ENCODE results near the gene SF1. TPM values are rescaled to one million over a fixed set of nuclear protein-coding genes. Genes with fewer than 3 reads are reported as not detected.

The SF1 gene
- total RNA-seq, 1 donor from 2014 or later = 302 TPM

GRCh38 chr11:64728757-64729365 lies 49.5 kb downstream of the SF1 start:
- DNase-seq (ENCODE audit: low spot score) = no peak

- no peak for DNase-seq (ENCODE audit: low spot score)
Observed at GRCh38 chr11:64726867-64727530, 51.3 kb downstream of the SF1 start.

- no peak for DNase-seq (ENCODE audit: low spot score)
Observed at GRCh38 chr11:64726211-64726641, 52.1 kb downstream of the SF1 start.

- no peak for DNase-seq (ENCODE audit: low spot score)
Observed at GRCh38 chr11:64724863-64725532, 53.3 kb downstream of the SF1 start.

- DNase-seq (ENCODE audit: low spot score) = no peak
Observed at GRCh38 chr11:64723907-64724862, 54.2 kb downstream of the SF1 start.

GRCh38 chr11:64723117-64723906 lies 55.0 kb downstream of the SF1 start, which contains the start of gene NRXN2:
NRXN2 (minus strand) TSS chr11:64723197; CDS start chr11:64713699, 9,498 bp downstream.
- no peak for DNase-seq (ENCODE audit: low spot score)

DNA sequence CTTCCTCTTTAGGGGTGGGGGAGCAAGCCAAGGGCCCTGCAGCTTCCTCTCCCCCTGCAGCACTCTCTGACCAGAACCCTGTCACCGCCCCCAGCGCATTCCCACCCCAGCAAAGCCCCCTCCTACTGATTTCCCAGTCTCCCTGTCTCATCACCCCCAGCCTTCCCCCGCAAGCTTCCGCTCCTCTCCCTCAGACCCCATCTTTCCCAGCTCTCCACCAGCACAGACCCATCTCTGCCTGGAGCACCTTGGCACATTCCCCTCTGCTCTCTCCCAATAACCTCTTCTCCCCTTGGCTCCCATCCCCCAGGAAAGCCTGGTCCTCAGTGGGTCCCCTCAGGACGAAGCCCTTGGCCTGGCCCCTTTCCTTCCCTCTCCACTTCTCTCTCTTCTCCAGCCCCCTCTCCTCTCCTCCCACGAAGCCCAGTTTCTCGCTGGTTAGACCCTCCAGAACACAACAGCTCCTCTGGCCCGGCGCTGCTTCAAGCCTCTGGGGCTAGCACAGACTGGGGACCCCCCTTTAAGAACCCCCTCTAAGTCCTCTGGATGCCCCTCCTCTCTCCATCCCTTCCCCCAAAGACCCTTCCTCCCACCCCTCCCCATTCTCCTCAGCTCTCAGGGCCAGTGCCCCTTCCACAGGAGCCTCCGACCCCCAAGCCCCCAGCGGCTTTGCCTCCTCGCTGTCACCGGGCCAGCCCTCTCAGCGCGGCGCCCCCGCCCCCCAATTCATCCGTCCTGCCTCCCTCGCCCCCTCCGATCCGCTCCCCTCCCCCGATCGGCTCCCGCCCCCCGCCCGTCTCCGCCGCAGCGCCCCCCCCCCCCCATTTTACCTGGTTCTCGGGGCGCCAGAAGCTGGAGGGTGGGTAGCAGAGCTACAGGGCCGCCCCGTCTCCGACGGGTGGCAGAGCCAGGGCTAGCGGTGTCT lies 55.9 kb downstream of the SF1 start:
- no peak for DNase-seq (ENCODE audit: low spot score)

DNA sequence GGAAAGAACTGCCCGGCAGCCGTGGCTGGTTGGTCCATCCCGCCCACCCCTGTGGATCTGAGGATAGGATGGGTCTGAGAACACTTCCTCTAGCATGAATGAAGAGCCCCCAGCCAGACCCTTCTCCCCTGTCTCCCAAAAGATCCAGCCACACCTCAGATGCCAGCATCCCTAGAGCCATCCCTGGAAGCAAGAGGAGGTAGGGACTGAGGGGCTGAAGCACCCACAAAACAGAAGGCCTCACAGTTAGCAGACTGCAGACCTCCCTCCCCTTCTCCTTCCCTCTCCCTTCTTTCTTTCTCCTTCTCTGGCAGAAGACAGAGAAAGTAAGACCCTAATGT lies 57.0 kb downstream of the SF1 start:
- DNase-seq (ENCODE audit: low spot score) = no peak

DNA sequence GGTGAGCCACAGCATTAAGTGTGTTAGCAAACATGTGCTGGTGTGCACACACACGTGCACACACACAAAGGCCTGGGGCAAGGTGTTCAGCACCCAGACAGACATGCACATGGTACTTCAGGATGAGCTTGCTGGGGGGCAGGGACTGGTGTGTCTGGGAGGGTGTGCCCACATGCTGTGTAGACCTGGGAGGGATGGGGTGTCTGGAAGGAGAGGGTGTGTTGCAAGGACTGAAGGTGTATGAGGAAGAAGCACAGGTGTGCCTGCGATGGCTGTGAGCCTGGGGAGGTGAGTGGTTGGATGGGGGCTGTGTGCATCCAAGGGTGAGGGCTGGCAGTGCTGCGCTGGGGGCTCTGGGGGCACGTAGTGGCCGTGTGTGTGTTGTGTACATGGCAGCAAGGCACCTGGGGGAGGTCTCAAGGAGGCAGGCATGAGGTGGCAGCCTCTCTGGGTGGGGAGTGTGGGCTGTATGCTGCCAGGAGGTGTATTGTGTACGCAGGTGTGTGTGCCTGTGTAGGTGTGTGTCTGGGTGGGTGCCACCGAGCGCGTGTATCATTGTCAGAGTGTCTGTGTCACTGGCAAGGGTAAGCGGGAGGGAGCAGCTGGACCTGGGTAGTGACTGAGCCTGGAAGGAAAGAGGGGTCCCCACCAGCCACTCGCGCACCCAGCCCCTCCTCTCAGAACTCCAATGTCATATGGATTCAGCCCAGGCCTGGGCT lies 57.5 kb downstream of the SF1 start:
- DNase-seq (ENCODE audit: low spot score) = no peak

DNA sequence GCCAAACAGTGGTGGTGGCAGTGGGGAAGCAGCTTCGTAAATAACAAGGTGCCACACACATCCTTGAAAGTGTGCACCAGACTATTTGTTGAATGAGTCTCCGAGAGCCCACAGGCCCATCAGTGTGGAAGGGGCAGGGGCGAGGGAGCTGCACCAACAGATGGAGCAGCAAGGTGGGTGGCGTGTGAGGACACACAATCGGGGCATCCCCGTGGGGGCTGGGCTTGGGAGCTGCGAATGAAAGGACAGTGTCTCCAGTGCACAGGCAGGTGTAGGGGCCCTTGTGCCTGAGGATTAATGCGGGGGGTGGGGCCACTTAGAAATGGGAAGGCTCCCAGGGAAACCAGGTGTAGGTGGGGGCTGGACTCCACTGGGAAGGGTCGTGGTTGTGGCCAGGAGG lies 58.2 kb downstream of the SF1 start:
- no peak for DNase-seq (ENCODE audit: low spot score)

GRCh38 chr11:64719406-64719805 lies 58.9 kb downstream of the SF1 start:
- DNase-seq (ENCODE audit: low spot score) = no peak

DNA sequence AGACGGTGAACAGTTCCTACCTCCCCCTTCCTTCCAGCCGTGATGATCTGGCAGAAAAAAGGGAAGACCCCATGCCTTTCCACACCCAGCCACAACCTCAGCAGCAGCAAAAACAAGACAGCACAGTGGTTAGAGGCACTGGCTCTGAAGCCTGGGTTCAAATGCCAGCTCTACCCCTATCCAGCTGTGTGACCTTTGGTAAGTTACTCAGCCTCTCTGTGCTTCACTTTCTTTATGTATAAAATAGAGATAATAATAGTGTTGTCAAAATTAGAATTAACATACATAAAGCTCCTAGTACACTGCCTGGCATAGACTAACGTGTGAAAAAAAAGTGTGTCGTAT lies 59.6 kb downstream of the SF1 start:
- no peak for DNase-seq (ENCODE audit: low spot score)

- no peak for DNase-seq (ENCODE audit: low spot score)
Observed at GRCh38 chr11:64718084-64718779, 60.1 kb downstream of the SF1 start.

DNA sequence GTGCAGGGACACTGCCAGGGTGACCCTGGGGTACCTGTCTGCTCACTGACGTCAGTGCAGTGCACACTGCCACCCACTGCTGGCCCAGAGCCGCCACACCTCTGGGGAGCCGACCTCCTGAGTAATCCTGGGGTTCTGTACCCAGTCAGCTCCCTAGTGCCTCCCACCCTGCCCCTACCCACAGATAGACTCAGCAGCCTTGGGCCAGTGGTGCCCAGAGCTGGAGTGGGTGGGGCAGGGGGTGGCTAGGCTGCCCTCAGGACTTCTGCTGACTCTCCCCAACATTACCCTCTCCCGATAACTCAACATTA lies 61.1 kb downstream of the SF1 start:
- no peak for DNase-seq (ENCODE audit: low spot score)

DNA sequence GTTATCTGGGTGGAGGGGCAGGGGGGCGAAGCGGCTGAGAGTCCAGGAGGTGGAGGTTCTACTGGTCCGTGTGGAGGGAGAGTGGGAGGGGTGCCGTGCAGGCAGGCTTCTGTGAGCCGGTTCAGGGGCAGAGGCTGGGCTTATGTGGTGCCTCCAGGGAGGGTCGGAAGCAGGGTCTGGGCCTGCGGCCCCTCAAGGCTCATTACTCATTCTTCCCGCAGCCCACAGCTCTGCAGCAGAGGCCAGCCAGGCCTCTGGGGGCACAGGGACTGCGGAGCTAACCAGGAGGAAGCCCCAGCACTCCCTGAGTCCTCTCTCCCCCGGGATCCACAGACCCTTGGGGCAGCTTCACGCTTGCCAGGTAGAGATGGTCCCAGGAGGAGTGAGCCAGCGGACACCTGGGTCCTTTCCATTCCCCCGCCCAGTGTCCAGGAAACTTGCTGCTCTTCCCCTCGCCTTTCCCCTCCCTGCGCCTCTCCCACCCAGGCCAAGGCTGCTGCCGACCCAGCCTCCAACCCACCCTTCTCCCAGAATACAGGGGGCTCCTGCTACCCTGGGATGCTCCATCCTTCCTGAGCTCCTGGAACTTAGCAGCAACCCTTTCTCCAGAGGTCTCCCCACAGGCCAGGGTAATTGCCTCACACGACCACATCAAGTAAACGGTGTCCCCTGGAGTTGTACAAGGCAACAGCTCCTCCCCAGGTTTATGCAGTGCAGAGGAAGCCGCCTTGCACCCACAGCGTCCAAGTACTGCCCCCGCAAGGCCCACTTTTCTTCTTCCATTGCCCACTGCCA lies 61.7 kb downstream of the SF1 start:
- no peak for DNase-seq (ENCODE audit: low spot score)

DNA sequence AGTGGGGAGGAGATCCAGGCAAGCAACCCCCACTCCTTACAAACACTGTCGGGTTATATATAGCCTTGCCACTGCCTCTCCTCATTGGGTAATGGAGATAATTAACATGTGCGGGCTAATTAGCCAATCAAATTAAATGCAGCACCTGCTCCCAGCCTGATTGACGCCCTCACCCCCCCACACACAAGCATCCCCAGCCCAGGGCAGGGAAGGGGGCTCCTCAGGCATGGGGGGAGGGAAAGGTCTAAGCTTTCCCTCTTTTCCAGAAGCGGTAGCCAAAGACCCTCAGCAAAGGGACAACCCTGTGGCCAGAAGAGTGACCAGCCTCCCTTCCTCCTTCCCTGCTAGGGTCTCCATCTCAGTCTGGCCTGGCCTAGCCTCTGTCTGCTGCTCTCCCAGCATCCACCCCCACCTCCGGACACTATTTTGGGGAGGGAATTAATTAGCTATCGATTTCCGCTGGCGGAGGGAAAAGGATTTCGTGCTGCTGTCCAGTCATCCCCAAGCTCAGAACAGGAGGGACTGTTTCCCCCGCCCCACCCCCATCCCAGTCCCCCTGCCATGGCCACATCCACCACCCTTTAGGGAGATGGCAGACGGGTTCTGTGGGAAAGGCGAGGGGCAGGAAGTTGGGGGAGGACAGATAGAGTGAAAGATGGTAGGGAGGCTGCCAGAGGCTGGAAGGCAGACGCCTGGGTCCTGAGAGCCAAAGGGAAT lies 62.4 kb downstream of the SF1 start:
- no peak for DNase-seq (ENCODE audit: low spot score)

DNA sequence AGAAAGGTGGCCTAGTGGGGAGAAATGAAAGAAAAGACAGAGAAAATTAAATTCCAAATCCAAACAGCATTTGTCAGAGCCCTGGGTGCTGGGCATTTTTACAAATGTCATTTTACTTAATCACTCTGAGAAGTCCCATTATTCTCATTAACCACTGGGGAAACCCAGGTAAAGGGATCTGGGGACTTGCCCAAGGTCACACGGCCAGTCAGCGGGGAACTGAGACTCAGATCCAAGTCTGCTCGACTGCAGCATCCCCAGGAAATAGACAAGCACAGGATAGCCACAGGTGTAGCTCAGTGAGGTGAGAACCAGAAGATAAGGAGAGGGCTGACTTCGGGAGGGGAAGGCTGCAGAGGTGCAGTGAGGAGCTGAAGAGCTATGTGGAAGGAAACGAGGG lies 63.2 kb downstream of the SF1 start:
- DNase-seq (ENCODE audit: low spot score) = no peak

Measured in mesenteric fat pad (tissue), 1 donor.